DMS 273 (cell line): ENCODE measurements around the gene E2F2.
A peak's percentile ranks its signal among the peaks of the same experiment; 100 is the strongest.

Experiments
- DNase-seq: peaks from one replicate; lab custom pipeline; 2025; ENCODE audit not compliant: unreplicated experiment; lab: John Stamatoyannopoulos, UW

E2F2 gene

GRCh38 chr1:23563003-23563402 lies 32.0 kb upstream of the E2F2 start:
- peak; percentile 25 for DNase-seq

DNA sequence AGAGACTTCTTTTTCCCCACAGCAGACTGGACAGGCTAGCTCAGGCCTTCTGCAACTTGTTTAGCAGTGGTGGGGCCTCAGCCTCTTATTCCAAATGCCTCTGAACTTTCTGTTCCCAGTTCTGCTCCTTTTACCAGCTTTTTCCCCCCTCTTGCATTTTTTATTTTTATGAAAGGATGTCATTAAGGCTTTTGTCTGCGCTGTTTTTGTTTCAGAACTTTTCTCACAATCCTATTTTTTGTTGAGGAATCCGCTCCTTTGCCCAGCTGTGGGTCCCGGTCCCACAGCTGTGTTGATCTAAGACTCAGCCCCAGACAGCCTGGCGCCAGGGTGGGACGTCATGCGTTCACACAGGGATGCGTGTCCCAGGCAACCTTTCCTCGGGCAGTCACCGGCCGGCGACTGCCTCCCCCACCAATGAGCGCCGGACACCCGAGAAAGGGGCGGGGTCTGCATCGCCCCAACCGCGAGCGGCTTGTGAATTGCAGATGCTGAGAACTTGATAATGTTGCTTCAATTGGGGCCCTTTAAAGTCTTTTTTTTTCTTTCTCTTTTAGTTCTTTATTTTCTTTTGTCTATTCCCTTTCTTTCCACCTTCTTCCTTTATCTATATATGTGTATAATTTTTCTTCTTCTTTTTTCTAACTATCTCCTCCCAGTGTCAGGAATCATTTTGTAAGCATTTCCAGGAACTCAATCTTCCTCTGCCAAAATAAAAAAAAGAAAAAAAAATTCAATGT lies 31.3 kb upstream of the E2F2 start:
- peak; percentile 99 for DNase-seq

DNA sequence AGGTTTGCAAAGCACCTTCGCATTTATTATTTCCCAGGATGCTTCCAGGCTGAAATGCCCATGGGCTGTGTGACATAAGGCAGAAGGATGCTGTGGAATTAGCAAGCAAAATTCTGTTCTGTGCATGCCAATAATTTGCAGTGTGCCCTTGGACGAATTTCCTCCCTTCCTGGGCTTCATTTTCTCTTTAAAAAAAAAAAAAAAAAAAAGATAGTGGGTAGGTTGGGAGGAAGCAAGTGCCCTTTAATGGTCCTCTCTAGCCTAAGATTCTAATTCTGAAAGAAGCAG lies 30.7 kb upstream of the E2F2 start:
- DNase-seq = peak; percentile 46

- no peak for DNase-seq
Measured at GRCh38 chr1:23561076-23561812, 30.2 kb upstream of the E2F2 start.

DNA sequence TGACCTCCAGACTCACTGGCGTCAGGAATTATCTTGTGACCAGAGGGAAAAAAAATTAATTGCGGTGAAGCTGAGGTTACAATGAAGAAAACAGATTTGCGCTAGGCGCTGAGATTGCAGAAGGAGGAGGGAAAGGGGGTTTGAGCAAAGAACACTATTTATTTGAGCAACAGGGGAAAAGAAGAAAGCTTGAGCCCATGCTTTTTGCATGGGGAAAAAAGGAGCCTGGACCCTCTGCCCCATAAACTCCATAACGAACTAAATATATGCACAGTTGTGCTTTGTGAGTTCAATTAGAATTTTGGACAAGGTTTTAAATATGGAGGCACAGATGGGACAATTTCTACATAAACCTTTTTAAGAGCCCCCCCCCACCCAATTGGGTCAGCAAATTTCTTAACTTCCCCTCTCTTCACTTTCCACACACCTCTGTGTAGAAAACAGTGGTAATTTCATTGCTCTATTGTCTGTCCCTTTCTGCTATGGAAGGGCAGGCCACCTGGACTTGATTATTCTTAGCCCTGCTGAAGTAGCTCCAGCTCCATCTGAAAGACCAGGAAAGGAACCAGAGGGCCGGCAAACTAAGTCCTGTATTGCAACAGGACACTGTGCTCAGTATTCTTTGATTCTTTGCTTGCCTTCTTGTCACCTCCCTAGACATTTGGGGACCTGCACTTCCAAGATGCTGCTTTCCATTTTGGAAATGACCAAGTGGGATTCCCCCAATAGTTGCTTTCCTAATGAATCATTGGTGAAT lies 29.1 kb upstream of the E2F2 start:
- peak; percentile 52 for DNase-seq

GRCh38 chr1:23559136-23559984 lies 28.3 kb upstream of the E2F2 start, which contains the start of gene ID3:
Gene ID3, minus strand, starts transcription at chr1:23559501. Its CDS starts 75 bp downstream, at chr1:23559426.
- DNase-seq = peak; percentile 98

- peak; percentile 70 for DNase-seq
Measured at GRCh38 chr1:23558872-23559135, 27.8 kb upstream of the E2F2 start.

DNA sequence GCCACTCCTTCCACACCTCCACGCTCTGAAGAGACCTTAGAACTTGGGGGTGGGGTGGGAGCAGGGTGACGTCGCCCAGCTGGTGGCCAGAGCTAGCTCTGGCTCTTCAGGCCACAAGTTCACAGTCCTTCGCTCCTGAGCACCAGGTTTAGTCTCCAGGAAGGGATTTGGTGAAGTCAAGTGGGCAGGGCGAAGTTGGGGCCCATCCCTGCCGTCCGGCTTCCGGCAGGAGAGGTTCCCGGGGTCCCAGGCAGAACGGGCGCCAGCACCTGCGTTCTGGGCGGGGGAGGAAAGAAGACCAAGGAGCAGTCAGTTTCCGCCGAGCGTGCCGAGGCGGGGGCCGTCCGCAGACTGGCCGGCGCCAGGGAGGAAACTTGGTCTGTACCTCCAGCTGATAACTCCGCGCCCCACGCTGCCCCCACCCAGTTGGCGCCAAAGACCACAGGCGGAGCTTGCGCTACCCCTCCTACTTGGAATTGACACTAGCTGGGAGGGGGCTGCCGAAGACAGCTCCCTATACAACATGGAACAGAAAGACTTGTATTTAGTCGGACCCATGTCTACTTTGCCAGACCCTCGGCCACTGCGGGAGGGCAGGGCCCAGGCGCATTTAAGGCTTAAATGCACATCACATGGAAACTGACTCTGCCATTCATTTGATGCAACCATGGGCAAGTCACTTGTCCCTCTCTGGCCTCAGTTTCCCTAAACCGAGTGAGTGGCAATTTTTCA lies 27.3 kb upstream of the E2F2 start:
- DNase-seq = peak; percentile 86

DNA sequence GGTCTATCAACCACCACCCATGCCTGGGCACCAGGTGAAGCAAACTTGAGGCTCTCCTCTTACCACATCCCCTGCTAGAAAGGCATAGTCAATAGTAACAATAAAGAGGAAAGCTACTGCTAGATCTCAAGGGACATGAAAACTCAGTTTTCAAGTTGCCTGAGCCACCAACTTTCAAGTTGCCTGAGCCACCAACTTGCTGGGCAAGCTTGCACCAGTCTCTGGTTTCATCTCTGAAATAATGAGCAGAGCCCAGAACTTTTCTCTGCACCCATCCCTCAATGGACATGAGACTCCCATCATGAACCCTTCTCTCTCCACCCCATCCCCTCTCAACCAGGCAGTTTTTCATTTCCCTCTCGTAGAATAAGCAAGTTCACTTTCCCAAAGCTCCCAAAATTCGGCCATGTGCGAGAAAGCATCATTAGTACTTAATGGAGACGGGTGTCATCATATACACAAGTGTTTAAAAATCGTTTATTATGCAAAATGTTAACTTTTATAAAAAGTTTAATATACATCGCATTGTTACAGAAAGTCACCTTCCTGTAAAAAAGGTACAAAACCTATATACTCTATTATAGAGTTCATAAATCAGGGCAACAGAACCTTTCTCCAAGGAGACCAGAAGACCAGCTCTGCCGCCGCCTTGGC lies 26.6 kb upstream of the E2F2 start:
- DNase-seq = peak; percentile 66

- peak; percentile 67 for DNase-seq
Measured at GRCh38 chr1:23556635-23557470, 25.8 kb upstream of the E2F2 start.

- peak; percentile 67 for DNase-seq
Measured at GRCh38 chr1:23555986-23556634, 25.1 kb upstream of the E2F2 start.

DNA sequence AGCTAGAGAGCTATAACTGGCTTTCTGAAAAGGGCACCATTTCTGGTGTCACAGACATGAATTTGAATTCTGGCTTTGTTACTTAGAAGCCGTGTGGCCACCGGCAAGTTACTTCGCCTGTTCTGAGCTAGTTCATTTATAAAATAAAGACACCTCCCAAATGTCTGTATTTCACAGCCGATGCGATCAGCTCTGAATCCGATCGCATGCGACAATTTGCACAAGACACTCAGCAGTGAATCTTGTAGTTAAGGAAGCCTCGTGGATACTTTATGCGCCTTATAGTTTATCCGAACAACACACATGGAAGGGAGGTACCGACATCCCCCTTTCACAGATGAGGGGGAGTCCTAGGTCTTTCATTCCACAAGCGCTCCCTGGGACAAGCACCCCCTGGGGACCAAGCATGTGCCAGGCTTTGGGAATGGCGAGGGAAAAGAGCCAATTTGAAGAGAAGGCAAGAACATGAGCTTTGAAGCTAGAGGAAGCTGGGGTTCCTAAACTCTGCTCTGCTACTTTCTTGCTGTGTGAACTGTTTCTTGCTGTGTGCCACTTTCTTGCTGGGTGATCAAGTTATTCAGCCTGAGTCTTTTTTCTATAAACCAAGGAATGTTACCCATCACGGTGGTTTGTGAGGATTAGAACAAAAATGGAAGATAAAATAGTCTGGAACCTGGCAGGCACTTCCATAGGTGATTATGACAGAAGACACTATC lies 24.4 kb upstream of the E2F2 start:
- DNase-seq = peak; percentile 82

- DNase-seq = peak; percentile 98
Measured at GRCh38 chr1:23554481-23555269, 23.6 kb upstream of the E2F2 start.

- peak; percentile 57 for DNase-seq
Measured at GRCh38 chr1:23554127-23554480, 23.1 kb upstream of the E2F2 start.

- DNase-seq = peak; percentile 37
Measured at GRCh38 chr1:23553231-23554126, 22.4 kb upstream of the E2F2 start.

DNA sequence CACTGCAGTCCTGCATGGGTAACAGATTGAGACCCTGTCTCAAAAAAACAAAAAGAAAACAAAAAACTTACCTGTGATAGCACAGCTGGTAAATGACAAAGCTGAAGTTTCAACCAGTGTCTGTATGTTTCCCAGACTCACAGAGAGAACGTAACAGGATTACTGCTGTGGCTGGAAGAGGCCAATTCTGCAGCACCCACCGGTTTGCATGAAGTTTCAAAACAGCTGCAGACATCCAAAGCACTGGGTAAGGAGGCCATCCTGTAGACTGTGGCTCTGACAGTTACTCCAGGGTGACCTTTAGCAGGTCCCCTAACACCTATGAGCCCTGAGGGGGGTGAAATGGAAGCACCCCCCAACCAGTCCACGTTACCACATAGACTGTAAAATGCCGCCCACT lies 20.8 kb upstream of the E2F2 start:
- peak; percentile 38 for DNase-seq
